ENCODE data around the gene COL20A1.

COL20A1 gene

DNA sequence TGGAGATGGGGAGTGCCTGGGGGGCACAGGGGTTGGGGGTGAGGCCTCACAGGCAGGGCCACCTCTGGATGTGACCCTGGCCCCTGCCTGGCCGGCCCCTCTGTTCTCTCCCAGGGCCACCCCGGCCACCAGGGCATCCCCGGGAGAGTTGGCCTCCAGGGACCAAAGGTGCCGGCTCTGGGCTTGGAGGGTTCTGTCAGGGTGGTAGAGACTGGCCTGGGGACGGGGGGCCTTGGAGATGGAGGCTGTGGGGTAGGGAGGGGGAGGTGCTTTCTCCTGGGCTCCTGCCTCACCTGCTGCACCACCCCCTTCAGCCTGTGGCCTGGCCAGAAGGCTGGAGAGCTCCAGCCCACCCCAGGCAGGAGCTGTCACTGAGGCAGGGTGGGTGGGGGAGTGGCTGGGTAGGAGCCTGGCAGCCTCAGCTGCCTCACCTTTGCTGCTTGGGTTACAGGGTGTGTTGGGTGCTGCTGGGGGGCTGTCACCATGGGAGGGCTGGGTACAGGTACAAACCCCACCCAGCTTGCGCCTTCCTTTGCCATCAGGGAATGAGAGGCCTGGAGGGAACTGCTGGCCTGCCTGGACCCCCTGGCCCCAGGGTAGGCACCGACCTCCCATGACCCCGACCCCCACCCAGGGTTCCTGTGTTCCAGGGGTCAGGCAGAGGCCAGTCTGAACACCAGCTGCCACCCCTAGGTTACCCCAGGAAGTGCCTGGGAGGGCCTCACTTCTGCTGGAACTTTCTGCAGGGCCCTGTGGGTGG is 32.7 kb downstream of the COL20A1 start:
- DNase-seq, result no peak
- TF ChIP-seq GATA1 (IDR thresholded peaks at IDR 0.05; ENCODE audit: low read depth, low read length), result no peak
- TF ChIP-seq POLR2A (IDR thresholded peaks at IDR 0.05; ENCODE audit: low read length), result no peak

DNA sequence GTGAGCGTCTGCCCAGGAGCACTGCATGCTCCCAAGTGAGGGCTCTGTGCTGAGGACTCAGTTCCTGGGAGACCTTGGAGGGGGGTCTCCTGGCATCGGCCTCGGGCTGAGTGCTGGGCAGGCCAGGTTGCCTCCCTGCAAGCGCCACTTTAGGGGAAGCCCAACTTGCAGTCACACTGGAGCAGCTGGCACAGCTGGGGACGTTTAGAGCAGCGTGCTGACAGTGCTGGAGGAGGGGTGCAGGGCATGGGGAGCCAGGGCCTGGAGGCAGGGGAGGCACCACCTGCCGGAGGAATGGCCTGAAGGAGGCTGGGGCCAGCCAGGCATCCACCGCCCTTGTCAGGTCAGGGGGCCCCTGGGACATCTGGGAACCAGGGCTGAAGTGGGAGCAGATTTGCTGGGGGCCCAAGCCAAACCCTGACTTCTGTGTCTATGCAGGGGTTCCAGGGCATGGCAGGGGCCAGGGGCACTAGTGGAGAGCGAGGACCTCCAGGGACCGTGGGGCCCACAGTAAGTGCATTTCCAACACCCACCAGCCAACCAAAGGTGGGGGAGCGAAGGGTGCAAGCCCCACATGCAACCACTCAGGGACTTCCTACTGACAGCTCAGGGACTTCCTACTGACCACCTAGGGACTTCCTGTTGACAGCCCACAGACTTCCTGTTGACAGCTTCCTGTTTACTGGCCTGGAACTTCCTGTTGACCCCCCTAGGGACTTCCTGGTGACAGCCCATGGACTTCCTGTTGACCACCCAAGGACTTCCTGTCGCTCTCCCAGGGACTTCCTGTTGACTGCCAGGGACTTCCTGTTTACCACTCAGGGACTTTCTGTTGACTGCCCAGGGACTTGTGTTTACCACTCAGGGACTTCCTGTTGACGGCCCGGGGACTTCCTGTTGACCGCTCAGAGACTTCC is 33.6 kb downstream of the COL20A1 start:
- no peak for DNase-seq
- no peak for TF ChIP-seq POLR2A (IDR thresholded peaks at IDR 0.05; ENCODE audit: low read length)
- no peak for TF ChIP-seq GATA1 (IDR thresholded peaks at IDR 0.05; ENCODE audit: low read depth, low read length)

DNA sequence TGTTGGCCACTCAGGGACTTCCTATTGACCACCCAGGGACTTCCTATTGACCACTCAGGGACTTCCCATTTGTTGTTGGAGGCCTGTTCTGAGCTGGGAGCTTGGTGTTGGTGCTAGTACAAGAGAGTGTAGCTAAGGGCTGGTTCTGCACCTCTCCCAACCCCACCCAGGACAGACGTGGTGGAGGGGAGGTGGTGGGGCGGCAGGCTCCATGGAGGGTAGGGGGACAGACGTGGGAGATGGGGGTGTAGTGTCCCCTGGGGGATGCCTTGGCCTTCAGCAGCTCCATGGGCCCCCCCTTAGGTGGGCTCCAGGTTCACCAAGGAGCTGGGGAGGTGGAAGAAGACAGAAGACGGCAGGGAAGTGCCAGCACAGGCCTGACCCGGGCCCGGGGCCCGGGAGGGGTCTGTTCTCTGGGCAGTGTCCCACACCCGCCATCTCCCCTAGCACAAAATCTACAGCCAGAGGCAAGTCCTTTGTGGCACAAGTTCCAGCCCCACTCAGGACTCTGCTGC is 34.3 kb downstream of the COL20A1 start:
- no peak for TF ChIP-seq GATA1 (IDR thresholded peaks at IDR 0.05; ENCODE audit: low read depth, low read length)
- no peak for TF ChIP-seq POLR2A (IDR thresholded peaks at IDR 0.05; ENCODE audit: low read length)
- DNase-seq, result no peak

DNA sequence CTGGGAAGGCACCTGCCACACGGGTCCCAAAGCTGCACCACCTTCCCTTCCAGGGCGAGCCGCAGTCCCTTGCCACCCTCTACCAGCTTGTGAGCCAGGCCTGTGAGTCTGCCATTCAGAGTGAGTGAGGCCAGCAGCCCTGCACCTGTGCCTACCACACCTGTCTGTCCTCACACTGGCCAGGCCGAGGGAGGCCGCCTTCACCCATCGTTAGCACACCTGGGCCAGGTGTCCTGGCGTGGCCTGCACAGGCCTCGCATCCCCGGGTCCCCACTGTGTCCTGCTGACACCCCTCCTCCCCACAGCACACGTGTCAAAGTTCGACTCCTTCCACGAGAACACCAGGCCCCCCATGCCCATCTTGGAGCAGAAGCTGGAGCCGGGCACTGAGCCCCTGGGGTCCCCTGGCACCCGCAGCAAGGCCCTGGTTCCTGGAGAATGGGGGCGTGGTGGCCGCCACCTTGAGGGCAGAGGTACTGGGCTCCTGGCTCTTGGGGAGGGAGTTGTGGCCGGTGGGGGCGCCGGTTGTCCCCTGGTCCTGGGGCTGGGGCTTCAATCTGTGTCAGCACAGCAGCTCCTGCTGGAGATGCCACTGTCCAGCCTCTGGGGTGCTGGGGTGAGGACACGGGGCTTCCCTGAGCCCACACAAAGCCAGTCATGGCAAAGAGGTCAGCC is 35.2 kb downstream of the COL20A1 start:
- TF ChIP-seq GATA1 (IDR thresholded peaks at IDR 0.05; ENCODE audit: low read depth, low read length), result no peak
- TF ChIP-seq POLR2A (IDR thresholded peaks at IDR 0.05; ENCODE audit: low read length), result no peak
- no peak for DNase-seq

DNA sequence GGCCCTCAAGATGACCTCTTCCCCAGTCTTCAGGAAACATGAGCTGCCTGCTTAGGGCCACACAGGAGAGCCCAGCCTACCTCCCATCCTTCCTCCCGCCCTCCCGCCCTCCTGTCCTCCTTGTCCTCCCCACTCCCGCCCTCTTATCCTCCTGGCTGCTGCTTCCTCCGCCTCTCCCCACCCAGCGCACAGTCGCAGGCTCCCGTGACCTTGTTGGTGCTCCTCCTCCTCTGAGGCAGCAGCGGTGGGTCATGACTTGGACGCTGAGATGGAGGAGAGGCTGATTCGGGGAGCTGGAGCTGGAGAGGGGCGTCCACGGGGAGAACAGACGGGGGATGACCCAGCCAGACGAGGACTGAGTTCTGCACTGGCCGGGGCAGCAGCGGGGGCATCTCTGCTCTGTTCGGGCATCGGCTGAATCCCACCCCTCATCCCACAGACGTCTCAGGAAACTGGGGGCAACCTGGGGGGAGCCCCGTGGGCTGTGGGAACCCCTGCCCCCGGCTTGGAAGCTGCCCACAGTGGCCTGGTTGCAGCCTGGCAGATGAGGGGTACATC is 35.8 kb downstream of the COL20A1 start:
- no peak for TF ChIP-seq GATA1 (IDR thresholded peaks at IDR 0.05; ENCODE audit: low read depth, low read length)
- no peak for TF ChIP-seq POLR2A (IDR thresholded peaks at IDR 0.05; ENCODE audit: low read length)

DNA sequence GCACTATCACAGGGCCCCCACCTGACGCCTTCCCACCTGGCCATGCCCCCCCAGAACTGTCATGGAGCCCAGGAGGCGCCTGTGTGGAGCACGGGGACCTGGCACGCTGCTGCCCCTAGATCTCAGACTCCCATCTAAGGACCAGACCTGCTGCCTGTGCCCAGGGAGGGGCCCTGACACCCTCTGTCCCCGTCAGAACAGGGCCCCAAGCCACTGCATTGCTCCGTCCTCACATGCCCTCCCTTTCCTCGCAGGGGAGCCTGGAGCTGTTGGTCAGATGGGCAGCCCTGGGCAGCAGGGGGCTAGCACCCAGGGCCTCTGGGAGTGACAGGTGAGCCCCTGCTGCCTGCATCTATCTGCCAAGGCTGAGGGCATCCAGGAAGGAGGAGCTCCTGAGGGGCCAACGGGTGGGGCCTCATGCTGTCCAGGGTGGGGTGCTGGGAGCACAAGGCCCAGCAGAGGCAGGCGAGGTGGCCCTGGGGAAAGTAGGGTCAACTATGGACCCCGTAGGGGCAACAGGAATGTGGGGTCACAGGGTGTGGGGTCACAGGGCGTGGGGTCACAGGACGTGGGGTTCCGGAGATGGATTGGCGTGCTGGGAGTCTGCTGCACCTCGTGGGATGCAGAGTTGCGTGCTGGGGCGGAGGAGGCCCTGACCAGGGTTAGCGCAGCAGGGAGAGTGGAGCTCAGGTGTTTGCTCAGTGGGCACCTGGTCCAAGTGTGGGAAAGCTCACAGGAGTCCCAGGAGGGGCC is 36.5 kb downstream of the COL20A1 start:
- TF ChIP-seq GATA1 (IDR thresholded peaks at IDR 0.05; ENCODE audit: low read depth, low read length), result no peak
- no peak for DNase-seq

More for the DNA sequence above, 35.8 kb downstream of the COL20A1 start:
- no peak for DNase-seq

DNA sequence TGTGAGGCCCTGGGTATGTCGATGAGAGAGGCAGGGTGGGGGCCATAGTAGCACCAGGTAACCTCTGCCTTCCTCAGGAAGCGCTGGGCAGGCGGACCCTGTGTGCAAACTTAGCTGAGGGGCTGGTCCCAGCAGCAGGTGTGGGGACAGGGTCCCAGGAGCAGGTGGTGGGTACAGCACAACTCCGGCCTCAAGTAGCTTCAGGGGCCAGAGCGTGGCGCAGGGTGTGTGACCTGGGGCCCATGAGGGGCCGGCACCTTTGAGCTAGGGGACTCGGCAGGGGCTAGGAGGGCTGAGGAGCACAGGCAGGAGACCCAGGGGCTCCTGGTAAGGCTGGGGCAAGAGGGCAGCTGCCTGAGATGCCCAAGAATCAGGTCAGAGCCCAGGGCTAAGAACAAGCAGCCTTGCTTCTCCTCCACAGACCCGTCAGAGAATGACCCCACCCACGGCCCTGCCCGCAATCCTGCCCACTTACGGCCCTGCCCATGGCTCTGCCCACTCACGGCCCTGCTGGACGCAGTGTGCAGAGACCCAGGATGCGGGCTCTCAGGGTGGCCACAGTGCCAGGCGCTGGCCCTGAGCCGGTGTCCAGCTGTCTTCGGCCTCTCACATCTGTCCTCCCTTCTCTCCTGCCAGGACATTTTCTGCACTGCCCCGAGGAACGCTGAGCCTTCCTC is 37.2 kb downstream of the COL20A1 start:
- TF ChIP-seq POLR2A (IDR thresholded peaks at IDR 0.05; ENCODE audit: low read length) (no peak), GATA1 (IDR thresholded peaks at IDR 0.05; ENCODE audit: low read depth, low read length) (no peak)
- DNase-seq, result no peak

DNA sequence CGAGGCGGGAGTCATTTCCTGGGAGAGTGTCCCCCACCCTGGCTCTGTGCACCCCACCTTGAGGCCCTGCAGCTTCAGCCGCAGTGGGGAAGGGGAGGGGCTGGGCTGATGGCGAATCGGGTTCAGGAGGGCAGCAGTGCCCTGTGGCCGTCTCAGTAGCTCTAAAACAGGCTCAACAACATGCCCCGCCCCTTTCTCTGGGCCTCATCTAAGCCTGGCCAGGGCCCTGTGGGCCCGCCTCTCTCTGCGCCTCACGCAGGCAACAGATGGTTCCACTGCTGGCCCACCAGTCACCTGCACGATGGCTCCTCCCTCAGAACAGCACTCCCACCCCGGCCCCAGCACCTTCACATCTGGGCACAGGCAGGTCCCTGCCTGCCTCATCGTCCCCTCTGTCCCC is 38.0 kb downstream of the COL20A1 start:
- DNase-seq, result no peak
- no peak for TF ChIP-seq POLR2A (IDR thresholded peaks at IDR 0.05; ENCODE audit: low read length)
- TF ChIP-seq GATA1 (IDR thresholded peaks at IDR 0.05; ENCODE audit: low read depth, low read length), result no peak

DNA sequence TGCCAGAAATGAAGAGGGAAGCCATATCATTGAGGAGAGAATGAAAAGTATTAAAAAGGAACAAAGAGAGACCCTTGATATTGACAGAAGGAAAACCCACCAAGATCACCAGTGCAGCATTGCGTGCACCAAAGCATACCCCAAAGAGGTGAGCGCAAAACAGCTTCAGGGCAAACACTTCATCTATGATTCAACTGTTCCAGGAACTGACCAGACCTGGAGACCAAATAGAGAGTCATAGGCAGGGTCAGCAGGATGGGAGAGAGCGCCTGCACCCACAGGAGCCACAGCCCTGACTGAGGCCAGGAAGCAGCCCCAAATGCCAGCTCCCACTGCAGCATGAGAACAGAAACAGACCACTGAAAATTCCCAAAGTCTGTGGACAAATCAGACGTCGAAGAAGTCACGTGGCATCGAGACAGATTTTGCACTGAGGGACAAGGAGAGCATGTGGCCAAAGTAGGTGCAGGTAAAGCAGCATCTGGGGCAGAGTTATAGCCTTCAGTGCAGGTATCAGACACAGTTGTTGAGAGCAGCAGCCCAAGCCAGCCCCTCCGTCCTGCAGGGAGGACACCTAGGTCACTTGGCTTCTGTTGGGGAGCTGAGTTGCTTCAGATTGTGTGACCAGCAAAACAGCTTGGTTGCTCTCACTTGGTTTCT is 38.9 kb downstream of the COL20A1 start:
- TF ChIP-seq GATA1 (IDR thresholded peaks at IDR 0.05; ENCODE audit: low read depth, low read length) (no peak), POLR2A (IDR thresholded peaks at IDR 0.05; ENCODE audit: low read length) (no peak)
- DNase-seq, result no peak

DNA sequence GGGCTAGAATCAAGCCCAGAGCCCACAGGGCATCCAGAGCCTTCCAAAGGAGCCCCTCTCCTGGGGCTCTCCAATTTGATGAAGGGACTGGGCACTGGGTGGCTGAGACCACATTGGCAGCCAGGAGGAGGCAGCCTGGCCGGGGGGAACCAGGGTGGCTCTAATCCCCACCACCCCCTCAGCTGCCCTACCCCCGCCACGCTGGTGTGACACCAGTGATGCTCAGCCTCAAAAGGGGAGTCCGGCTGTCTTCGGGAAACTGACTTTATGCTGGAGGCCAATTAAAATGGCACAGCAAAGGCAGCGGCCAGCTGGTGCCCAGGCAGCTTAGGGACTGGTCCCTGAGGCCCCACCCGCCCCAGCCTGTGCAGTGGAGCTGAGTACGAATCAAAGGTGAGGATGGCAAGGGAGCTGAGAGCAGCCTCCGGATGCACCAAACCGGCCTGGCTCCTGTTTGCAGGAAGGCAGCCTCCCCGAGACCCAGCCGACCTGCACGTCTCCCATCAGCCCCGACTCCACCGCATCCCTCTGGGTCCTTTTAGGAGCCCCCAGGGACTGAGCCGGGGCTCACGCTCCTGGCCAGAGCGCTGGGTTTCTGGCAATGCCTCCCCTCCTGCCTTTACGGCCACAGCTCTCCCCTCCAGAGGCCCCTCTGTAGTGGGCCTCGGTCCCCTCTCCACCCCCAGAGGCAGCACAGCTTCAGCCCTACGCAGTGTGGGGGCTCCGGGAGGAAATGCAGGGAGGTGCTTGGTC is 39.7 kb downstream of the COL20A1 start:
- no peak for DNase-seq
- TF ChIP-seq POLR2A (IDR thresholded peaks at IDR 0.05; ENCODE audit: low read length) (no peak), GATA1 (IDR thresholded peaks at IDR 0.05; ENCODE audit: low read depth, low read length) (no peak)

DNA sequence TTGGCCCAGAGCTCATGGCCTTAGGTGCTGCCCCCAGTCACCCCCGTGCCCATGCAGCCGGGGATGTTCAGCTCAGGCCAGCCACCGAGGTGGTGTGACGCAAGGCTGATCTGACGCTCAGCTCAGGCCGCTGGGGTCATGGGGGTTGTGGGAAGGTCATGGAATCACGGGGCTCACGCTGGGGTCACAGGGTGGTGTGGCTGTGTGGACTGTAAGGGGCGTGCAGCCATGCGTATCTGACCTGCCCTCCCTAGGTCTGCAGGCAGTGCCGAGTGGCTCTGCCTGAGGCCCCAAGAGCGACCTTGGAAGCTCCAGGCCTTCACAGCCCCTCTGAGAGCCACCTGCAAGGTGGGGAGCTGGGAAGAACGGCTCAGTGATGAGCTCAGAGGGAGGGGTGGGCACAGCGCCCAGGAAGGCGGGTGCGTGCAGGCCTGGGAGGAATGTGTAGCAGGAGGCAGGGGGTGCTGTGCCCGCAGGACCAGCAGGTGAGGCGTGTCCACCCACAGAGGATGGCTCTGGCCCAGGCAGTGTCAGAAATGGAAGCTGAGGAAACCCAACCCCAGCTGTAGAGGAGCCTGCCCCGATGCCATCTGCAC is 40.4 kb downstream of the COL20A1 start:
- no peak for DNase-seq
- TF ChIP-seq POLR2A (IDR thresholded peaks at IDR 0.05; ENCODE audit: low read length), result no peak
- no peak for TF ChIP-seq GATA1 (IDR thresholded peaks at IDR 0.05; ENCODE audit: low read depth, low read length)
